ENCODE results near the gene CSPG4.
"Not testable (repeated sequence)": the region's sequence is repeated elsewhere in the genome, so short reads cannot be mapped to it uniquely, and the experiment has no call there.

The CSPG4 gene

DNA sequence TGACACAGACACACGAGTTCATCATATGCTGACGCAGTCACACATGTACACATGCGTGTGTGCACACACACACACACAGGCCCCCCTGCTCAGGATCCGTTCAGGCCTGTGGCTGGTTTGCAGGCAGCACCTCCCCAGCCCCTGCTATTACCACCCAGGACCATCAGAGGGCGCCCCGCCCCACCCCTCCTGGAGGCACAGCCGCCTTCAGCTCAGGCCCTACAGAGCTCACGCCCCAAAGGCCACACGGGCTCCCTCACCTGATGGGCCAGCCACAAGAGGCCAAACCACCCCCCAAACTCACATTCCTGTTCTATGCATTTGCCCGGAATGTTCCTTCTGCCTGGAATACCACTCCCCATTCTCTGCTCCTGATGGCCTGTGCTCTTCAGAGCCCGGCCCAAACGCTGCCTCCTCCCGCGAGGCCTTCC is 26.4 kb downstream of the CSPG4 start:
- peak; percentile 85 for DNase-seq

DNA sequence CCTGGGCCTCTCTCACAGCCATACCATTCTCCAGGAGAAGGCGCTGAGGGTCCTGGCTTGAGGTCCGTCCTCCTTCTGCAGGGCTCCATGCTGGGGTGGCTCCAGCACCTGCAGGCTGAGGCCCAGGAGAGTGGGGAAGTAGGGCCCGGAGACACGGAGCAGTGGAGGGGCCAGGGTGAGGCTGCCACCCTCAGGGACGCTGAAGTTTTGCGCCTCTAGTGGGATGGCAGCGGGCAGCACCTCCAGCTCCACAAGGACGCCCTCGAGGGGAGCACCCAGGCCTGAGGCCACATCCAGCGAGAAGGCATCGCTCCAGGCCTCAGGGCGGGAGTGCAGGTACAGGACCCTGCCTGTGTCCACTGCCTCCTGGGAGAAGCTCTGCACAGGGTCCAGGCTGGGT is 27.5 kb downstream of the CSPG4 start:
- DNase-seq: no peak

DNA sequence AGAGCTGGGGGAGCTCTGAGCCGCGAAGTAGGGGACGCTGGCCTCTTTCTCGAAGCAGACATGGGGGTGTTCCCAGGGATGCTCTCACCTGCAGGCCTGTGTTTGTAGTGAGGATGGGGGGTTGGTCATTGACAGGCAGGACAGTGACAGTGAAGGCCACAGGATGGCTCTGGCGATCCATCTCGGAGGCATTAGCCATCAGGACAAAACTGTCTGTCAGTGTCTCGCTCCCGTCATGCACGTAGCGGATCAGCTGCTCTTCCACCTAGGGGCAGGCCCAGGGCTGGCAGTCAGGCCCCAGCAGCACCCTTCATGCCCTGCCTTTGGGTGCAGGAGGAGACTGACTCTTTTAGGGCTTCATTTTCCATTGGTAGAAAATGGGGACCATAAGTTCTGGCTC is 28.0 kb downstream of the CSPG4 start:
- no peak for DNase-seq

DNA sequence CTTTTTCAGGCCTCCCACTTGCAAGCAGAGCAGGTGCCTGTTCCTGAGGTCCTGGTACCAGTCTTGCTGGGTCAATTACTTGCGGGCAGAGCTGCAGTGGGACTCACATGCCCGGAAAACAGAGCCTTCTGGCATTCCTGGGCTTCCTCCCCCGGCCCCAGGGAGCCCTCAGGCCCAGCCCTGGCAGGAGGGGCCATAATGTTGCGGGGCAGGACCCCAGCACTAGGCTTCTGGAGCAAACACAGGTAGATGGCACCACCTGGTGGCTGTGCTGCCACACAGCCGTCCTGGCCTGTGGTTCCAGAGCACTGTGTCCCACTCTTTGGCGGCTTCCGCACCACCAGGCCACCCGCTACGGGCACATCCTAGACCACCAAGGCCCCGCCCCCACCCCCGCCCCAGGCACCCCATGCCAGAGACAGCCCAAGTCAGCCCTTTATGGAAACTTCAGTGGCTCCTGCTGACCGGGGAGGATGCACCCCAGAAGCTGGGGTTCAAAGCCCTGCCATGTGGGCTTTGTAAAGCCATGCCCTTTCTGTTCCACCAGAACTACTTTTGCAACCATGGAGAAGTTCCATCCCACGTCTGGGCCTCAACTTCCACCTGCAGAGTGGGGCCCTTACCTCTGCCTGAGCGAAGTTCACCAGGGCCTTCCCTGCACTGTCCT is 28.9 kb downstream of the CSPG4 start:
- peak; percentile 67 for DNase-seq

DNA sequence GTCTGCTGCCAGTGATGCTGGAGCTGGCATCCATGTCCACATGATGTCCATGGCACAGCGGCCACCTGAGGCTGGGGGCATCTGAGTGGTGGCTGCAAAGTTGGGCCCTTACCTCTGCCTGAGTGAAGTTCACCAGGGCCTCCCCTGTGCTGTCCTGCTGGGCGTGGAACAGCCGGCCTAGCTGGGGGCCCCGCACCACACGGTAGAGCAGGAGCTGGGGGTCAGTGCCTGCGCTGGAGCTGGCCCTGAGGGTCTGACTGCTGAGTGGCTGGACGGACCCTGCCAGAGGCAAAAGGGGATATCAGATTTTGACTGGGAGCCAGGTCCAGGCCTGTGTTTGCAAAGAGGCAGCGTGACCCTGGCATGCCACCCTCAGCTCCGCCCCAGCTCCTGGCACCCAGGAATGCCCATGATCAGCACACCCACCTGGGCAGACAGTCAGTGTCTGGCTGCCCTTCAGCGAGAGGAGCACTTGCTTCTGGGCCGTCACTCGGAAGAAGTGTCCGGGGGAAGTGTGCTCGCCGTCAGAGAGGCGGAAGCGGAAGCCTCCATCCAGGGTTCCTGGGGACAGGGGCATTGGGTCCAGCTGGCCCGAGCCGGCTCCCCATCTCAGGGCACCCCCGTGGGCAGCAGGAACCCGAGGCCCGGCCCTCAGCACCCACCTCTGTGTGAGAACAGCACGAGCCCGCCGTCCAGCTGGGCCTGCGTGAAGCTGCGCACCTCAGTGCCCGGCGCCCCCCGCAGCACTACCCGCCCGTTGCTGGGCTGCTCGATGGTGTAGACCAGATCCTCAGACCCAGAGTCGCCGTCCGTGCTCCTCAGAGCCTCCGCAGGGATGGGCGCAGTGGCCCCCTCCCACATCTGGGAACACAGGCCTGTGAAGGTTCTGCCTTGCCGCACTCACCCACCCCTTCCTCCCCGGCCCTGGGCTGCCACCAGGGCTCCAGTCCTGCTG is 30.2 kb downstream of the CSPG4 start:
- no peak for DNase-seq

DNA sequence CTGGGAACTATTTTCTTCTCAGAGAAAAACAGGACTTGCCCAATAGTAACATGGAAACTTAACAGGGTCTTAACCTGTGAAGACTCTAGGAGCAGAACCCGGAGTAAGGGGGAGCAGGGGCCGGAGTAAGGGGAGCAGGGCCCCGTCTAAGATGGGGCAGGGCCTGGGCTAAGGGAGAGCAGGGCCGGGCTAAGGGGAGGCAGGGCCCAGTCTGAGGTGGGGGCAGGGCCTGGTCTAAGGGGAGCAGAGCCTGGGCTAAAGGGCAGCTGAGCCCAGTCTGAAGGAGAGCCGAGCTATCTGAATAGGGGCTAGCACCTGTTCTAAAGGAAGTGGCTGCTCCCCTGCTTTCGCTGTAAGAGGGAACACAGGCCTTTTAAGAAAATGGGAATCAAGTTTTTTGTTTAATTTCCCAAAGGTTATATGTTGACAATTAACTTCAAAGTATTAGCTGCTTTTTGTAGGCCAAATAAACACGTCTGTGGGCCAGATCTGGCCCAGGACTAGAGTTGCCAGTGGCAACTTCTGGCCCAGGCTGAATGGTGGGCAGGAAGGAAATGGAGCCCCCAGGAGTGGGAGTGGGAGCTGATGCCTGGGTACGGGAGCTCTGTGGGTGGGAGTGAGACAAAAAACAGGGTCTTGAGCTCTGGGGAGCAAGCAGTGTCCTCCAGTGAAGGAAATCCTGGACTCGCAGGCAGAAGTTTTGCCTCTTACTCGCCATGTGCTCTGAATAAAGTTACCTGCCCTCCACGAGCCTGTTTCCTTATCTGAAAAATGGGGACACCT is 32.5 kb downstream of the CSPG4 start:
- no peak for DNase-seq

DNA sequence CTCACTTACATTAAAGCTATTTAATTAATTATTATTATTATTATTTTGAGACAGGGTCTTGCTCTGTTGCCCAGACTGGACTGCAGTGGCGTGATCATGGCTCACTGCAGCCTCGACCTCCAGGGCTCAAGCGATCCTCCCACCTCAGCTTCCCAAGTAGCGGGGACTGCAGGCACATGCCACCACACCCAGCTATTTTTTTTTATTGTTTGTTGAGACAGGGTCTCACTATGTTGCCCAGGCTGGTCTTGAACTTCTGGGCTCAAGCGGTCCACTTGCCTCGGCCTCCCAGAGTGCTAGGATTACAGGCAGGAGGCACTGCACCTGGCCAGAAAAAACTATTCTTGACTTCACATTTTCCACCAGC is 34.3 kb downstream of the CSPG4 start:
- not testable (repeated sequence) for DNase-seq

DNA sequence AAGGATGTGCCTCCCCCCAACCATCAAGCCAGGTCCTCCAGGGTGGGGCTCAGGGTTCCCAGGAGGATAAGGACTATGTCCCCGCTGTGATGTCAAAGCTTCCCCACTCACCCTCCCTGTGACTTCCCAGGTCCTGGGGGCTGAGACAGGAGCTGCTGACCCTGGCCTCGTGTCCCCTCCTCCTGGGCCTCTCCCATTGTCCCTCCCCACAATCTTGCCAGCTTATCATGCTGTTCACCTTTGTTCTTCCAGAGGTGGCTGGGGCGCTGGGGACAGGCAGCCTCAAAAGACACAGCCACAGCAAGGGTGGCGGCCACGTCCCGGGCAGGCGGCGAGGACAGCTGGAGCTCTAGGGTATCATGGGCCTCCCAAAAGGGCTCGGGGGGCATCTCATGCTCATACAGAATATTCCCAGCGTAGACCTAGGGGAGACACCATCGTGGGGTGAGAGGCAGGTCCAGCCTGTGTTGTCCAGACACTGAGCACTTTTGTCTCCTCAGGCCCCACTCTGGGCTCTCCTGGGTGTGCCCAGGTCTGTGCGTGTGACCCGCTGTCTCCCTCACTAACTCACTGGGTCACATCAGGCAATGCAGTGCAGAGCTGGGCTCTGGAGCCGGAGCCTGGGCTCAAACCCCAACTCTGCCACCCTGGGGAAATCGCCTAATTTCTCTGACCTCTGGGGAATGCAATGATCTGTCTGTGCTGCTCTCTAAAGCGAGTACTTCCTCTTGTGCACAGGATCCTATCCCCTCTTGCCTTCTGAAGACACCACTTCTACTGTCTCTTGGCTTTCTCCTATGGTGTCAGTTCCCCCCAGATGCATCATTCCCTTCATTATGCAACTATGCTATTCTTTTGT is 35.0 kb downstream of the CSPG4 start:
- DNase-seq: no peak

DNA sequence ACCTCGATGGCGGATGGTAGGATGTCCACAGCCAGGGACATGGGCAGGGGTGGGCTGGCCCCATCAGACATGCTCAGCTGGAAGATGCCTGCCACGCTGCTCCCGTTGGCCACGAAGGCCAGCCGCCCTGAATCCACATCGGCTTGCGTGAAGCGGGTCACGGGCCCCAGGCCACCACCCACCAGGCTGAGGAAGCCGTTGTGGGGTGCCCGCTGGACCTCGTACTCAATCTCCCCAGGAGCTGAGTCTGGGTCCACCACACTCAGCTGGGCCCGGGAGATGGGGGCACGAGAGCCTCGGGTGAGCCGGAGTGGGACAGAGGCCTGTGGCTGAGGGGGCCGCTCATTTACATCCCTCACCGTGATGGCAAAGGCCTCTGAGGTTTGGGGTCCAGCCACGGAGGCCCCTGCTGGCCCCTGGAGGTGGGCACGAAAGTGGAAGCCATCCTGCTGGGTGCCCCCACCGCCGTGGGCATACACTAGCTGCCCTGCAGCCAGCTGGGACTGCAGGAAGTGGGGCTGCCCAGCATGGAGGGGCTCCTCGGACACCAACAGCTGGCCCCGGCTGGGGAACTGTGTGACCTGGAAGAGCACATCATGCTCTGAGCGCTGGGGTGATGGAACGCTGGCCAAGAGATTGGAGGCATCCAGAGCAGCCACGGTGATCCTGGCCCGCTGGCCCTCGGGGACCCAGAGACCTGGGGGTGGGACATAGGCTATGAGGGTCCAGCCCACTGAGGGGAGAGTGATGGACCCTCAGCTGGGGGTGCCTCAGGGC is 35.8 kb downstream of the CSPG4 start:
- DNase-seq: no peak

DNA sequence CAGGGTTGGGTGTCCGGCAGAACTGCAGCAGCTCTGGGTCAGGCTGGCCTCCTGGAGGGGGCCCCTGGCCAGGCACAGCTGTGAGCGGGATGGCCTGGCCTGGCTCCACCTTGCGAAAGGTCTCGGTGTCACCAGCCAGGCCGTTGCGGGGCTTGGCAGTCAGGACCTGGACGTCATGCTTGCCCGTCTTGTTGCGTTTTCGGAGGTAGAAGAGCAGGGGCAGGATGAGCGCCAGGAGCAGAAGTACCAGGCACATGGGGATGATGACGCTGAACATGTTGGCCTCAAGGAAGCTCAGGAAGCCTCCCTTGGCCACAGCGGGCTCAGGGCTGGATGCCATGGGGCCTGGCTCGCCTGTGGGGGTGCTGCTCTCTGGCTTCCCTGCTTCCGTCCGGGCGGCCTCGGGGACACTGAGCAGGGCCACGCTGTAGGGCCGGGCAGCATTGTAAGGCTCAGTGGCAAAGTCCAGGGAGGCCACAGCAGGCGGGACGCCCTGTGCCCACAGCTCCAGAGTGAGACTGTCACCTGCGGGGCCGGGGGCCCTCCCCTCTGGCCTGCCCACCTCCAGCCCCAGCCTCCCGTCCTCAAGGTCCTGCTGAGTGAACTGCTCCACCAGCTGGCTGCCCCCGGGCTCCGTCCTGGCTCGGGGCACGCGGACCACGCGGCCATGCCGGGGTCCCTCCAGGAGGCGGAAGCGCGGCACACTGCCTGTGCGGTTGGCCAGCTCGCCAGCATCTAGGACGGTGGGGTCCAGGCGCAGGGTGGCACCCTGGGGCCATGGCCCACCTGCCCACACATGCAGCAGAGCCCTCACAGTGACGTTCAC is 36.9 kb downstream of the CSPG4 start:
- no peak for DNase-seq

DNA sequence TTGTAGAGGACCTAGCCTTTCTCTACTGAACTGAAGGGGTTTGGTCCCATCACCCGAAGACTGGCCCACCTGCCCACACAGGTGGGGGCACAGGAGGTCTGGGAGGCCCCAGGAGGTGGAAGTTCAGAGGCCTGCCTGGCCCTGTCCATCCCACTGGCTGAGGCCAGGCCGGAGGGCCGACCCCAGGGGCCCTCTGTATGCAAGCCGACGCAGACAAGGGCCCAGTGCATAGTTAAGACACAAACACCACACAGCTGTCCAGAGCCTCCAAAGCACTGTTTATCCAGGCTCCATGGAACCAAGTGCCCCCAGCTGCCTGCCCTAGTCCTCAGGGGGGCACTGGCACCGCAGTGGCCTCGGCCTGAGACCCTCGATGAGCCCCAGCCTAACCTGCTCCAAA is 38.3 kb downstream of the CSPG4 start:
- DNase-seq: no peak

DNA sequence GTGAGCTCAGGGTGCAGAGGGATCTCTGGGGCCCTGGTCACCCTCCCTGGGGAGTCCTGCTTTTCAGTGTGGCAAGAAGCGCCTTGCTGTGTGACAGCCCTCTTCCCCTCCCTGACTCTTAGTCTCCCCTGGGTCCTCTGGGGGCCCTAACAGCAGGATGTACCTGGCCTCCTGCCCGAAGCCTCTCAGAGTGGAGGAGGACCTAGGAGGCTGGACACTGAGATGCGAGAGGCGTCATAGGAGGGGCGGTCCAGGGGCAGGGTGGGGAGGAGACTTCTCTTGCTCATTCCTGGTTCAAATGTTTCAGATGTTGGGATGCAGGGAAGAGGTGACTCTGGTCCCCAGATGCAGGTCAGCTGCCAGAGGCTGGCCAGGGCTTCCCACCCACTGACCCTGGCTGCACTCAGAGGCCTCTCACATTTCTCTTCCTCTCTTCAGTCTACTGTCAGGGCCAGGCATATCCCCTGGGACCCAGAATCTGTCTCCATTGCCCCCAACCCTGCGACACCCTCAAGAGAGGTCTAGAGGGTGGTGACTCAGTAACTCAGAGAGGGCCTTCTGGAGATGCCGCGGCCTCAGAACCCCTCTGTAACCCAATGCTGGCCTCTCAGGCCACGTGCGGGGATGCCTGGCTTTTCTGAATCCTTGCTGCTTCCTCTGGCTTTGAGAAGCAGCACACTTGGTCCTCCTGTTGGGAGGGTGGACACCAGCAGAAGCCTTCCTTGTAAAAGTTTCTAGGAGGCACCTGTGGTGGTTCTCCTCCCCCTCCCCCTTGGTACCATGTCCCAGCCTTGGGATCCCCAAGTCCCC is 39.0 kb downstream of the CSPG4 start:
- DNase-seq: no peak

DNA sequence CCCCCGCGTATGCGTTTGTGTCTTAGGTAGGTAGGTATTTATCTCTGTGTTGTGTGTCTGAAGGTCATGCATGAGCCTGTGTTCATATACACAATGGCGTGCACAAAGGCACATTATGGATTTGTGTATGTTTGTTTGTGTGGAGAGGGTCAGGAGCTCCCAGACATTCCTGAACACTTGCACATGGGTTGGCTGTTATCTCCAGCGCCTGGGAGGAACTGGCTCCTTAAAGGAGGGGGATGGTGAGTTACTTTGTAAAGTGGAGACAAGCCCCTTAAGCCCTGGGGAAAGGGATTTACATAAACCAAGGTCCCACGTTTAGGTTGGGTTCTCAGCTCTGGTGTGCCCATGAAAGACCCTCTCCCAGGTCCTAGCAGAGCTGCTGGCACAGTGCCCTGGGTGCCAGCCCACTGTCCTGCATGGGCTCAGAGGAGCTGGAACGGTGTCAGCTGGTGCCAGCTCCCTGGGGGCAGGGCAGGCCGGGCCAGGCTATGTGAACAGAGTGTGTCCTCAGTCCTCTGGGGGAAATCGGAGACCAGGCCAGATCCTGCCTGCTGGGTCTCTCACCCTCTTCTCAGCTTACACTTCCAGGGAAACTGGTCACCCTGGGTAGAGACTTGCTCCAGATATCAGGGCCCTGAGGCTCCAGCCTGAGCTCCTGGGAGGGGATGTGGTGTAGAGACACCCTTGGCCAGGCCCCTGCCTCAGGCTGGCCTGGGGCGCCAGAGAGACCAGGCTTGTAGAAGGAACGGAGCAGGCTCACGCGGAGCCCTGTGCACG is 39.8 kb downstream of the CSPG4 start:
- DNase-seq: no peak

DNA sequence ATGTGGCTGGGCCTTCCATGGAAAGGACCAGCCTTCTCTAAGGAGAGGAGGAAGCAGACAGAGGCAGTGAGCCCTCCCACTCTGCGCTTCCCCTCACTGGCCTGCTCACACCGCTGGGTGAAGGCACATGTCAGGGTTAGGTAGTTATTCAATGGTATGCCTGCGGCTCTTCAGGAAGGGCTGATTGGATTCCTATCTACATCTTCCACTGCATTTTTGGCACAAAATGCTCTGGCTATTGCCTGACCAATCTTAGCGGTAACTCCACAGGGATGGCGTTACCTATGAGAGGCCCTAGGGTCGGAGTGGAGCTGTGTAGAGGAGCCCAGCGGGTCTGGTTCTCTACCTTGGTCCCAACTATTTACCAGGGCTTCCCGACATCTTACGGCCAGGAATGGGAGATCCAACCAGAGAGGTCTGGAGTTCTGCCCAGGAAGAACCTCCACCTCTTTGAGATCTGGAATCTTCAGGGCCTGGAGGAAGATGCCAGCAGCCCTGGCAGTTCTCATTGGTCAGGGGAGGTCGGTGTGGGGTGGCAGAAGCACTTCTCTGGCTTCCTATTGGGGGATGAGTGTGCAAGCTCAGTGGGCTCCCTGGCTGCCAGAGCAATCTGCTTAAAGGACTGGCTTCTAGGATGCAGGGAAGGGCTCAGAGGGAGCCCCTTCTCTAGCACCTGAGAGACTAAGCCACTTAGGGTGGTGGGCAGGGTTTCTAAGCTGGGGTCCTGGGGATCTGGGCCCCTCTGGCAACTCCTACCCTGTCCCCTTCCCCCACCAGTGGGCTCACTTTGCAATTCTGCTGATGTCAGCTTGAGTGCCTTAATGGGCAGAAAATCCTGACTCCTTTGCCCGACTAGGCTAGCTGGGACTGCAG is 40.7 kb downstream of the CSPG4 start:
- DNase-seq: no peak

DNA sequence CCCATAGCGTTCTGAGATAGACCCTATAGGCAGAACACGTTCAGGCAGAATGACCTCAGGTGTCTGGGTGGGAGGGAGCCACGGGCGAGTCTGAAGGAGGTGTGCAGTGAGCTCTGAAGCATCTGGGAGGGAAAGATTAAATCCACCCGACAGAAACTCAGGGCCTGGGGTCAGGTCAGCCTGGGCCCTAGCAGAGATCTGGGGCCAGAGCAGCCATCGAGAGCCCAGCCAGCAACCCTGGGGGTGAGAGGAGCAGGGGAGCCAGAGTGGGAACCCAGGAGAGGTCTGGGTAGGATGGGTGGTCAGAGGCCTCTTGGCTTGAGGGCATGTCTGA is 42.8 kb downstream of the CSPG4 start:
- DNase-seq: no peak

DNA sequence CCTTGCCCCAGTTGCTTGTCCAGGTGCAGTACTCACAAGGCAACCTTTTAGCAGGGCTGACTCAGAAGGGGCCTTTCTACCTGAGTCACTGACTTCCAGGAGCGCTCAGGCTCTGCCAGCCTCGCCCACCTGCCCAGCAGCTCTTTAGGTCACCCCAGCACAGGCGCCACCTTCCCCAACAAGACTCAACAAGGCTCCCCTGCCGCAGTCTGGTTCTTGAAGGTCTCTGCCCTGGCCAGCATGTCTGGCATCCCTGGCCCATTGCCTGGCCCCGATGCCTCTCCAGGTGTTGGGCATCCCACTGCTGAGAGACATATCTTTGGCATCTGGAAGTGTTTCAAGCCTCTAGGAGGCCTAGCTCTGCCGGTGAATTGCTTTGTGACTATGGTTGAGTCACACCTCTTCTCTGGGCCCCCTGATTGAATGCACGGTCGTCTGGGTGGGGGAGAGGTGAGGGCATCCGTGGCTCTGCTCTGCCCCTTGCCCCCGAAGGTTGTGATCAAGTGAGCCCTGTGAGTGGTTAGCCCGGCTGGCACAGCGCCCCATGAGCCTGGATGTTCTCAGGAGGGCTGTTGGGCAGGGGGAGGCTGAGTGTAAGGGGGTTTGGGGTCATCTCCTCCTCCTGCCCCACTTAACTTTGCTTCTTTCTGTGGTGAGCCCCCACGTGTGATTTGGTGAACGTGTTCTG is 43.3 kb downstream of the CSPG4 start:
- peak; percentile 20 for DNase-seq

DNA sequence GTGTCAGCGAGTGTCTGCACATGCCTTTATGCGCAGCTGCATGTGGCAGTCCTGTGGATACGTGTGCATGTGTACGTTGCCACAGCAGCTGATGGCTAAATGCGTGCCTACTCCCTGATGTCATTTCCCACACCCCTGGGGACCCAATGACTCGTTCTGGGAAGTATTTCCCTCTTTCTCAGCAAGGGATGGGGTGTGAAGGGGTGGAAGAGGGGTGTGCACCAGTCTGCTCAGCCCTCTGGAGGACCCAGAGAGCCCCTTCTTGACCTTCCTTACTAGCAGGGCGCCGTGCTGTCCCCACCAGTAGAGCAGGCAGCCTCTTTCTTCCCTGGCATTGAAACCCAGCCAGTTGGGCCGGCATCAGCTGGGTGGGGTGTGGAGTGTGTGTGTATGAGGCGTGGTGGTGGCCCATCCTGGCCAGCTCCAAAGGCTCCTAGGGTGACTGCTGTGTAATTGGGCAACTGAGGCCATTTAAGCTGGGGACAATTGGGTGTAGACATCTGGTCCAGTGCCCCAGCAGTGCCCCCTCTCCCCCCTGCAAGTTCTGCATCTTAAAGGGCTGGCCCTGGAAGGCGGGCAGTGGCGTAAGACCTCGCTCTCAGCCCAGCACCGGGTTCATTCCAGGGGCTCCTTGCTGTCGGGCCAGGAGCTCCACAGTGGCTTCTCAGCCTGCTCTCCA is 45.7 kb downstream of the CSPG4 start:
- no peak for DNase-seq

Data from stimulated activated CD4-positive, alpha-beta T cell treated with anti-CD3 and anti-CD28 coated beads, Interleukin-1b, Interleukin-23, amount 100 ng/mL, for 48 hours (primary cell).